Myocyte (in vitro differentiated cells): ENCODE data around the gene SPATS1. TPM values are rescaled to one million over a fixed set of nuclear protein-coding genes. Genes with fewer than 3 reads are reported as not detected.

Experiments
- DNase-seq: peaks from one replicate; pipeline ENCODE4 v3.0.0-alpha.2; 2012; ENCODE audit warnings: low read depth
- polyA plus RNA-seq: library from polyadenylated mRNA; unstranded; fragments of >200 nt; gene quantifications from one replicate; pipeline ENCODE4 v1.2.1, GENCODE V29; 2012; ENCODE audit warnings: missing spikeins
- total RNA-seq: library from RNA; depleted of rRNA; stranded (reverse); fragments of >200 nt; gene quantifications from 2 replicates; pipeline ENCODE4 v1.2.3, GENCODE V29; 2014

The SPATS1 gene
- total RNA-seq = not detected in 2 replicates
- not detected for polyA plus RNA-seq

DNA sequence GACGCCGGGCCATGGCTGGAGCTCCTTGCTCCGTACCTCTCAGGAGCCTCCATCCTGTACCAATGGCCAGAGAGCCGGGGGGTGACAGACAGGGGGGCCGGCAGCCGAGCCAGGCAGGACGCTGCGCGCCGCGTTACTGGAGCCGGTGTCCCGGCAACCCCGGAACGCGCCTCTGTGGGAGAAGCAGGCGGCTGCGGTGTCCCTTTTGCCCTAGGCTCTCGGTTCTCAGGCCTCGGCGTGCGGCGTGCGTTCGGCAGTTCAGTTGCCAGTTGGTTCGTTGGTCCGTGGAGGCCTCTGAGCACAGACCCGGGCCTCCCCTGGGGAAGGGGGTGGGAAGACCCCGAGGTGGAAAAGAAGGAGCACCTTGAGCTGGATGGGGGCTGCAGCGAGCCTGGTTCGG is at the start of gene SPATS1:
Gene SPATS1 (plus strand): TSS at position 162 of the 400 bp plus-strand sequence. CDS start 446 bp downstream, outside the sequence.
- peak; percentile 13 for DNase-seq

GRCh38 chr6:44292661-44293365 is 49.6 kb upstream of the SPATS1 start:
- no peak for DNase-seq

- no peak for DNase-seq
Measured at GRCh38 chr6:44294832-44295791, 47.3 kb upstream of the SPATS1 start.

DNA sequence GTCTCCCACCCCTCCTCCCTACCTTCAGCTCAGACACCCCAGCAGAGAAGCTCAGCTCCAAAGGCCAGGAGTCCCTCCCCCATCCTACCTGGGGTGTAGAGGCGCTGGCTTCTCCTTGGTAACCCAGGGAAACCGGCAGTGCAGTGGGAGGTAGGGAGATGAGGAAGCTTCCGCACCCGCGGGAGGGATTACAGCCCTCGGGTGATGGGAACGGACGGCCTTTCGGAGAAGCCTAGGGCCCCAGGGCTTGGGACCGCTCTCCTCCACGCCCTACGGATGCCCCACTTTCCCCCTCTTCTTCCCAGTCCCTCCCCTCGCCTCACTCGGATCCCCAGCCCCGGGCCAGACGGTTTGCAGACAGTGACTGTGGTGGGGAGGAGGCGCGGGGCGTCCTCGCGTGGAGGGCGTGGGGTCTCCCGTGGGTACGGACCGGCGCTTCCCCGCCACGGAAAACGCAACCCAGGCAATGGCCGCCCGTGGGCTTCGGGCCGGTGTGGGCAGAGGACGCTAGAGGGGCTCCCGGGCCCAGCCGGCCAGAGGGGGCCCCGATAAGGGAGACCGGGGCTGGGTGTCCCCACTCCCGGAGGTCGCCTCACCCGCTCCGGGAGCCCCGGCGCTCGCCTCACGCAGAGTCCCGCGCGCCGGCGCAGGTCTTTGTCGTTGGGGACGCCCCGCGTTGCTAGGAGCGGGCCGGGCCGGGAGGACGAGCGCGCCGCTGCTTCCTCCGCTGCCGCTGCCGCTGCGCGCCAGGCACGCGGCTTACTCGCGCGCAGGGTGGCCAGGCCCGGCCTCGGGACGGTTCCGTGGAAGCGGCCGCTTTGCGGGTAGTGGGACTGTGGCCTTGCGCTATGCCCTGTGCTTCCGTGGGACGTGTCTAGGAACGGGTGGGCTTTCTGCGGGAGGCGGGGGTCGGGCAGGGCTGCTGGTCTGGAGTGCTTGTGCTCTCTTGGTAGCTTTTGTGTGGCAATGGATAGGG is 45.1 kb upstream of the SPATS1 start:
- DNase-seq = peak; percentile 26

- DNase-seq = no peak
Measured at GRCh38 chr6:44298055-44298803, 44.2 kb upstream of the SPATS1 start.

- DNase-seq = no peak
Measured at GRCh38 chr6:44298864-44299263, 43.6 kb upstream of the SPATS1 start.

- DNase-seq = no peak
Measured at GRCh38 chr6:44300292-44300823, 42.1 kb upstream of the SPATS1 start.

GRCh38 chr6:44301106-44301505 is 41.3 kb upstream of the SPATS1 start:
- DNase-seq = no peak

DNA sequence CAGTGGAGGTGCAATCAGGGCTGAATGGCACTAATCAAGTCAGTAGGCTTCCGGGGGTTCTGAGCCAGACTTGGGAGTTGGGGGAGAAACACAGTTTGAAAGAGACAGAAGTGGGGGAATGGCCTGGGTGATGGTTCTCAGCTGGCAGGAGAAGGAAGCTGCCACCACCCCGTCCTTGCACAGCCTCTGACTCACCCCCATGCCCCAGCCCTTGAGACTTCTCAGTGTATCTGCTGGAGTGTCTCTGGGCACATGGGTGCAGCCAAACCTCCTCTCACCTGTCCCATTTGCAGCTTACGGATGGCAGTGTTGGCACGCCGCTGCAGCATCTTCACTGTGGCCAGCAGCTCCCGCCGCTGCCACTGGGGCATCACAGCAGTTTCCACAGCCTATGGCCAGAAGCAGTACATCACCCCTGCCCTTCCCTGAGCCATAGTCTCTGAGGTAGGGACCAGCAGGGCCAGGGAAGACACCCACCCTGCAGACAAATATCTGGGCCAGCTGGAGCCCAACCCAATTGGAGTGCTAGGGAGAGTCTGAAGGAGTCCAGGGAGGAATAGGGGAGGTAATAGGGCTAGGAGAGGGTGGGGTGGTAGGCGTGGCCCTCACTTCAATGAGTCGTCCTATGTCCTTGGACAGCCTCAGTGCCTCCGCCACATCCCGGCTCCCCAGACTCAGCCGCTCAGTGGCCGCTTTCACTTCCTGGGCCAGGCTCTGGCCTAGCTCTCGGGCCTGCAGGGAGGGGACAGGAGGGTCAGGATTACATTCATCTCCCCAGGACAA is 40.5 kb upstream of the SPATS1 start:
- DNase-seq = no peak

DNA sequence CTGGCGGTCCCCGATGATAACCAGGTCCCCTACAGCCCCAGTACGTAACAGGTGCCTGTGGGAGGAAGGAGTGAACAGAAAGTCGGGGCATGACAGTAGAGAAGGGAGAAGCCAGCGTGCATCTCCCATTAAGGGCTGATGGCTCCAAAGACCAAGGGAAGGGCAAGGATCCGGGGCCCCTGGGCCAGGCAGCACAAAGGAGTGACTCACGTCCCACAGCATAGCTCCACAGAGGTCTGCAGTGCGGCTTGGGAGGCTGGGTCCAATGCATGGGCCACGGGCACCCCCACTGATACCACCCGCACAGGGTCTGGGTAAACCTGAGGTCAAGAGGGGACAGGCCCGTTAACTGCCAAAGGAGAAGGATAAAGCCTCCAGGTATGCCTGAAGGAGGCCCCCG is 39.6 kb upstream of the SPATS1 start:
- no peak for DNase-seq

GRCh38 chr6:44303842-44304241 is 38.6 kb upstream of the SPATS1 start:
- DNase-seq = no peak

DNA sequence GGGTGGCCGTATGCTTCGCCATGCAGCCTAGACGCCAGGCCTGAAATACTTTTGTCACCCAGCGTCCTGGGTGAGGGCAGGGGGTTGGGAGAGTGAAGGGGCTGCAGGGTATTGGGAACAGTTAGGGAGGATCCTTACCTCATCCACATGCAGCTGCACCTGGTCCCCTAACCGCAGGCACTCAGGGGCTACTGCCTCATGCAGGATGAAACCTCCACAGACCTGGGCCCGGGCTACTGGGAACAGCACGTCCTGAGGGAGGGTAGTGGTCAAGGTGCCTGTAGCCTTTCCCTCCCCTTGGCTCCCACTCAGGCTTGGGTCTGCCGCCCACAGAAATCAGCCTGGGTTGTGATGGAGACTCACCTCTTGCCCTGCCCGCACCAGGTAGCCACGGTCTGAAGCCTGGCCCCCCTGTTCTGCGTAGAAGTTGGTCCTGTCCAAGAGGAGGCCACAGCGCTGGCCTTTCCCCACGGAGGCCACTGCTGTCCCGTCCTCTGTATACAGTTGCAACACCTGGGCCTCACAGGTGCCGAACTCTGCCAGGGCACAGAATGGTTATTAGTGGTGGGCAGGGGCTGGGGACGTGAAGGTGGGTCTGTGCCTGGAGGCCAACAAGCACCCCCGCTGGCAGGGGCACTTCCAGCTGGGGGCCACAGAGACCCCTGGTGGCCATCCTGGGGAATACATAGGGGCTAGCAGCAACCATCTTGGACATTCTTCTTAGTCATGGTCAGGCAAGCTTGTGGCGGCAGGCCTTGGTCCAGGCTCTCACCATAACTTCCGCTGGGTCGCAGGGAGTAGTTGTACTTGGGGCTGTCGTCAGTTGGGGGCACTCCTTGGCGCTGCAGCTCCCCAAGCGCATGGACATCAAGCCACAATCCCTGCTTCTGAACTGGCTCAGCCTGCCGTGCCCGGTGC is 37.9 kb upstream of the SPATS1 start:
- DNase-seq = peak; percentile 46

DNA sequence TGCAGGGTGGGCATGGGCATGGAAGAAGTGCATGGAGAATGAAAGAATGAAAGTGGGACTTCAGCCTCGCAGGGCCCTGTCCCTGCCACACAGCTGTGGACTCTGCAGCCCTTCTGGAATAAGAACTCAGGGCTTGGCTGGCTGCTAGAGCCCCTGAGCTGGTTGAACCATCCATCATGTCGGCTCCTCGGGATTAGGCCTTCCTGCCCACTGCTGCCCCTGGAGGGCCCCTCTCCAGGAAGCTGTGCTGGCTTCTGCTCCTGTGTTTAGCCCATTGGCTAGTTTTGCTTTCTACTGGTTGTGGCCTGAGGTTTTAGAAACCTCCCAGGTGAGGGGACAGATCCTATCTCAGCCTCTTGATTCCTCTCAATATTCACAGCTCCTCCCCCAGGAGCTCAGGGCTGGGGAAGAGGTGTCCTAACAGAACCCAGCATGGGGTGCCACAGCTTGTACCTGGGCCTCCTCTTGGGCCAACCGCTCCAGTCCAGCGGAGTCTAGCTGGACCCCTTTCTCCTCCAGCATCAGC is 37.2 kb upstream of the SPATS1 start:
- DNase-seq = no peak

DNA sequence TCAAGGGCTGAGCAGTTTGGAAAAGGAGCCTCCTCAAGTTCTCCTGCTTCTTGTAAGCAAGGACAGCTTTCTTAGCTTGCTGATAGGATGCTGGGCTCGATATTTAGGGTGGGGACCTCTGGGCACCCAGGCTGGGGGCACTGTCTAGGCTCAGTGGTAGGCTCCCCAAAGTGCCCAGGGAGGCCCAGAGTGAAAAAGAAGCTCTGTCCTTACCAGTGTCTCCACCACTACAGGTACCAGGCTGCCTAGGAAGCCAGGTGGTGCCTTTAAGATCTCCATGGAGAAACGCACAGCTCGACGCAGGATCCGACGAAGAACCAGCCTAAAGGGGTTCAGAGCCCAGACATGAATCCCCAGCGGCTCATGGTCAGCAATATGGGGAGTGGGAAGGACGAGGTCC is 35.7 kb upstream of the SPATS1 start:
- no peak for DNase-seq

DNA sequence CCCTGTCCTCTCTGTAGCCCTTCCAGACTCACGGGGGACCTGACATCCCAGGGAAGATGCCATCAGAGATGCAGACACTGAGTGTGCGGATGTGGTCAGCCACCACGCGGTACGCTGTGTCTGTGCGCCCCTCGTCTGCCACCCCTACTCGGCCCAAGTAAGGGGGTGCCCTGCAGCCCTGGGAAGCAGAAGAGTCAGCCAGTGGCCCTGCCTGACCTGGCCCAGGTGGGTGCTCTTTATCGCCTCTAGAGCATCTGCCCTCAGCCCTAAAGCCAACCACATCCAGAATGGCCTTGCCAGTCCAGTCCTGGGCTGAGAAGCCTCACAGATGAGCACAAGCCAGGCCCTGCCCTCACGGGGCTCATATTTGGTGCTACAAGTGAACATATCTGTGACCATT is 35.2 kb upstream of the SPATS1 start:
- no peak for DNase-seq

DNA sequence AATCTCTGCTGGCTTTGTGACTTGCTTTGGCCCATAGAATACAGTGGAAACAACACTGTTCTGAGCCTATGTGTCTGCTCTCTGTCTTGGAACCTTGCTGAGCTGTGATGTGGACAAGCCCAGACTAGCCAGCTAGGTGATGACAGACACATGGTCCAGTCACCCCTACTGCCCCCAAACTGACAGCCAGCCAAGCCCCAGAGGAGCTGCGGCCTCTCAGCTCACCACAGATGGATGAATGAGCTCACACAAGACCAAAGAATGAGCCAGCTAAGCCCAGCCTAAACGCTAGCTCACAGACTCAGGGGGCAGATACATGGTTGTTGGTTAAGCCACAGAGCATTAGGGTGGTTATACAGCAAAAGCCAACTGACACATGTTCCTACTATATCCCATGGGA is 33.4 kb upstream of the SPATS1 start:
- peak; percentile 98 for DNase-seq

GRCh38 chr6:44309631-44310030 is 32.8 kb upstream of the SPATS1 start:
- no peak for DNase-seq

GRCh38 chr6:44310241-44310640 is 32.2 kb upstream of the SPATS1 start:
- DNase-seq = no peak
